HL-60 (cell line): ENCODE data around the gene MYCBP.
A peak's percentile ranks its signal among the peaks of the same experiment; 100 is the strongest.

Experiments used
- CTCF ChIP-seq: IDR thresholded peaks from one replicate; pipeline ENCODE4 v1.5.1; 2011; ENCODE audit warnings: low read length, control low read depth, inconsistent platforms; ENCODE audit not compliant: insufficient read depth
- GABPA ChIP-seq: IDR thresholded peaks from 2 replicates; pipeline ENCODE4 v1.6.1; 2012; ENCODE audit warnings: low read depth
- POLR2AphosphoS5 ChIP-seq: IDR thresholded peaks from 2 replicates; pipeline ENCODE4 v1.6.1; 2012; ENCODE audit warnings: low read depth
- SPI1 ChIP-seq: IDR thresholded peaks from 2 replicates; pipeline ENCODE4 v1.6.1; 2012; ENCODE audit warnings: low read depth, mild to moderate bottlenecking, borderline replicate concordance
- TF ChIP-seq, protein P1 (sequence below): IDR thresholded peaks from 2 replicates; pipeline ENCODE4 v1.6.1; 2012; ENCODE audit warnings: low read depth; ENCODE audit not compliant: insufficient replicate concordance

DNA sequence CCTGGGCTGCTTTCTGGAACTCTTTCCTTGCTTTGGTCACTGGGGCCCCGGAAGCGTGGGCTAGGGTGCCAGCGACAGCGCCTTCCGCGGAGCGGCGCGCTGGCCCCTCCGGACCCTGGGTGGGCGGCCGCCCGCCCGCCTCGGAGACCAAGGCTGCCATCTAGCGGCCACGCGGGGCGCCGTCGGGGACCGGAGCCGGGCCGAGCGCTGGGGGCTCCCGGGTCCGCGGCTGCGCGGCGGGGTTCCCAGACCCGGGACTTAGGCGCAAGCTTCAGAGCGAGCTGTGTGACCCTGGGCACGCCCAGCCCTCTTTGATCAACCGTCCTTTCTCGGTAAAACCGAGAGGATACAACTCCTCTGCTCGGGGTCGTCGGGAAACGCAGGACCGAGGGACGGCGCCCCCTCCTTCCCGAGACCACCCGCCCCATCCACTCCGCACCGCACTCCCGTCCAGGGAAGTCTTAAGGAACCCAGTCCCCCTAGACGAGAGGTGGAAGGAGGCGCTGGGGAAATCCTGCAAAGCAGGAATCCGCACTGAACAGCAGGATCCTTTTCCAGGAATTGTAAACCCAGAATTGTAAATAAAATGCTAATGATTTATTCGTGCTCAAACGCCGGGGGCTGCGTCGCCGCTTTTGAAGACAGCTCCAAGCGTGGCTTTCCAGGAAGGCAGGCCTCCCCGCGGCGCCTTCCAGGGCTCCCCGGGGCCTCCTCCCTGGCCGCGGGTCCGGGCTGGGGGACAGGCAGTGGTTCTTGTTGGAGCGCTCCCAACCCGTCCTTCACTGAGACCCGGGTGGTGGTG is 54.8 kb downstream of the MYCBP start:
- TF ChIP-seq CTCF (peak; percentile 20), POLR2AphosphoS5 (no peak), SPI1 (no peak), GABPA (no peak)
- TF ChIP-seq, protein P1, sequence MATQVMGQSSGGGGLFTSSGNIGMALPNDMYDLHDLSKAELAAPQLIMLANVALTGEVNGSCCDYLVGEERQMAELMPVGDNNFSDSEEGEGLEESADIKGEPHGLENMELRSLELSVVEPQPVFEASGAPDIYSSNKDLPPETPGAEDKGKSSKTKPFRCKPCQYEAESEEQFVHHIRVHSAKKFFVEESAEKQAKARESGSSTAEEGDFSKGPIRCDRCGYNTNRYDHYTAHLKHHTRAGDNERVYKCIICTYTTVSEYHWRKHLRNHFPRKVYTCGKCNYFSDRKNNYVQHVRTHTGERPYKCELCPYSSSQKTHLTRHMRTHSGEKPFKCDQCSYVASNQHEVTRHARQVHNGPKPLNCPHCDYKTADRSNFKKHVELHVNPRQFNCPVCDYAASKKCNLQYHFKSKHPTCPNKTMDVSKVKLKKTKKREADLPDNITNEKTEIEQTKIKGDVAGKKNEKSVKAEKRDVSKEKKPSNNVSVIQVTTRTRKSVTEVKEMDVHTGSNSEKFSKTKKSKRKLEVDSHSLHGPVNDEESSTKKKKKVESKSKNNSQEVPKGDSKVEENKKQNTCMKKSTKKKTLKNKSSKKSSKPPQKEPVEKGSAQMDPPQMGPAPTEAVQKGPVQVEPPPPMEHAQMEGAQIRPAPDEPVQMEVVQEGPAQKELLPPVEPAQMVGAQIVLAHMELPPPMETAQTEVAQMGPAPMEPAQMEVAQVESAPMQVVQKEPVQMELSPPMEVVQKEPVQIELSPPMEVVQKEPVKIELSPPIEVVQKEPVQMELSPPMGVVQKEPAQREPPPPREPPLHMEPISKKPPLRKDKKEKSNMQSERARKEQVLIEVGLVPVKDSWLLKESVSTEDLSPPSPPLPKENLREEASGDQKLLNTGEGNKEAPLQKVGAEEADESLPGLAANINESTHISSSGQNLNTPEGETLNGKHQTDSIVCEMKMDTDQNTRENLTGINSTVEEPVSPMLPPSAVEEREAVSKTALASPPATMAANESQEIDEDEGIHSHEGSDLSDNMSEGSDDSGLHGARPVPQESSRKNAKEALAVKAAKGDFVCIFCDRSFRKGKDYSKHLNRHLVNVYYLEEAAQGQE: no peak
